Activated naive CD4-positive, alpha-beta T cell (primary cell): ENCODE data around the gene METTL15.
"Not testable (repeated sequence)": the region's sequence is repeated elsewhere in the genome, so short reads cannot be mapped to it uniquely, and the experiment has no call there.

Source experiments
- DNase-seq, 4 experiments: peaks; one replicate each; lab custom pipeline; 2025; lab: John Stamatoyannopoulos, UW

The METTL15 gene

GRCh38 chr11:28298209-28298608 lies 190.0 kb downstream of the METTL15 start:
- no peak for DNase-seq

GRCh38 chr11:28303477-28304191 lies 195.4 kb downstream of the METTL15 start:
- no peak for DNase-seq

GRCh38 chr11:28315440-28315839 lies 207.3 kb downstream of the METTL15 start:
- no peak for DNase-seq

- DNase-seq = no peak
These were observed 210.7 kb downstream of the METTL15 start for GRCh38 chr11:28318871-28319270.

DNA sequence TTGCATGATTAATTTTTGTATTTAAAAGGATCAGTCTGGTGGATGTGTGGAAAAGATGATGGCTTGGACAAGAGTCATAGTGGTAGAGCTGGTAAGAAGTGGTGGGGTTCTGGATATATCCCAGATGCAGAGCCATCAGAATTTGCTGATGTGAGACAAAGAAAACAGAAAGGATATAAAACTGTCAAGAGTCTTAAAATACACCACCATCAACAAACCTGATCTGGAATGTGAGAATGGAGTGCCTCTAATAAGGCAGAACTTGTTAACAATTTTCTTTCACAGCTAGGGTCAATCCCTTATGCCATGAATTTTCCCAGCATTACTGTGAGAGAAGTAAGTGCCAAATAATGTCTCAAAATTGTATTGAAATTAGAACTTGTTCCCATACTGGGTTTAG lies 215.4 kb downstream of the METTL15 start:
- no peak for DNase-seq

DNA sequence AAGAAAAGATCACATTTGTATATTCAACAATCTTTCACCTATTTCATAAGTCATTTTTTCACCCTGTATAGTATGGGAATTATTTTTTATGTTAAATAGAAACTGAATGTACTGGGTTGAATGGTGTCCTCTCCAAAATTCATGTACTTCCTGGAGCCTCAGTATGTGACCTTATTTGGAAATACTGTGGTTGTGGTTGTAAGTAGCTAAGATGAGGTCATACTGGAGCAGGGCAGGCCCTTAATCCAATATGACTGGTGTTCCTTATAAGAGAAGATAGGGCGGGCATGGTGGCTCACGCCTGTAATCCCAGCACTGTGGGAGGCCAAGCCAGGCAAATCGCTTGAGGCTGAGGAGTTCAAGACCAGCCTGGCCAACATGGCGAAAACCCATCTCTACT lies 224.2 kb downstream of the METTL15 start:
- not testable (repeated sequence) for DNase-seq

GRCh38 chr11:28337701-28338100 lies 229.5 kb downstream of the METTL15 start:
- no peak for DNase-seq

DNA sequence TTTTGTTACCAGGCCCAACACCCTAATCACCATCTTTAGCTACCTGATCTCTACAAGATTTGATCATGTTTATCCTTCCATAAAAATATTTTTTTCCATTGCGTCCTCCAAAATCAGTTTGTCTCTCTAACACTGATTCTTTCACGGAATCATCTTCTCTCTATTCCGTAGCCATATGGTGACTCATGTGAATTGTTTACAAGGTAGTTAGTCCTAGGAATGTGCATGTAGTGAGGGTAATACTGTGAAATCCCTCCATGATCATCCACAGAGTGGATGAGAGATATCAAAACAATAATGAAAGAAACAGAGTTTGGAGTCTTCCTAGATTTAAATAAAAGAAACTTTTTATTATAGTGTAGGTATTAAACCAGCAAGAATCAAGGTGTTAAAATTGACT lies 230.2 kb downstream of the METTL15 start:
- DNase-seq = no peak

DNA sequence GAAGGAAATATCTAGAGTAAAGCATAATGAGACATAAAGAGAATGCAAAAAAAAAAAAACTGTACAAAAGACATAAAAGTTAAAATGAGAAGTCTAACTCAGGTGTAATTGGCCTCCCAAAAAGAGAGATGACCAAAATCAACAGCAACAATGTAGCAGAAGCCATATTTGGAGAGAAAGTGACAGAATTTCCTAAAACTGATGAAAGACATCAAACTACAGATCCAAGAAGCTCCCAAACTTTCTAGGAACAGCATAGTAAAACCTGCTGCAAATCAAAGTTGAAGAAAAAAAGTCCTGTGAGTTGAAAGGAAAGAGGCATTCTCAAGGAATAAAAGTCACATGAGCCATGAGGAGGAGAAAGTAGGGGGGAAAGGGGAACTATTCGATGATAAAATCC lies 231.3 kb downstream of the METTL15 start:
- DNase-seq = no peak

GRCh38 chr11:28342716-28343115 lies 234.5 kb downstream of the METTL15 start:
- no peak for DNase-seq

- DNase-seq = no peak
These were observed 235.4 kb downstream of the METTL15 start for GRCh38 chr11:28343304-28344233.

- DNase-seq = no peak
These were observed 238.0 kb downstream of the METTL15 start for GRCh38 chr11:28346209-28346608.

GRCh38 chr11:28346721-28347120 lies 238.5 kb downstream of the METTL15 start:
- DNase-seq = no peak

DNA sequence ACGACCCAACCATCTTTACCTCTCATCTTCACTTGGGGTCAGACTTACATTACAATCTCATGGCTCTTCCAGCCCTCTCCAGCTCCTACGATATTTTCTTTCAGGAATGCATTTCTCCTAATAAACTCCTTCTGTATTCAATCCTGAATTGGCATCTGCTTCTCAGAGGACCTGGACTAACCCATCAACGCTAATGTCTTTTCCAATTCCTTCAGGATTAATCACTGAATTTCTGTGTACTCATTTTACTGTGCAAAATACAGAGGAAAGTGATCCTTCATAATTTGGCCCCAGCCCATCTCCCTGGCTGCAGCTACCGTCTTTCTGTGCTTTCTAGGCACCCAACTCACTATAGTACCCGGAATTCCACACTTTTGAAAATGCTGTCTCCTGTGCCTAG lies 239.2 kb downstream of the METTL15 start:
- DNase-seq = no peak

DNA sequence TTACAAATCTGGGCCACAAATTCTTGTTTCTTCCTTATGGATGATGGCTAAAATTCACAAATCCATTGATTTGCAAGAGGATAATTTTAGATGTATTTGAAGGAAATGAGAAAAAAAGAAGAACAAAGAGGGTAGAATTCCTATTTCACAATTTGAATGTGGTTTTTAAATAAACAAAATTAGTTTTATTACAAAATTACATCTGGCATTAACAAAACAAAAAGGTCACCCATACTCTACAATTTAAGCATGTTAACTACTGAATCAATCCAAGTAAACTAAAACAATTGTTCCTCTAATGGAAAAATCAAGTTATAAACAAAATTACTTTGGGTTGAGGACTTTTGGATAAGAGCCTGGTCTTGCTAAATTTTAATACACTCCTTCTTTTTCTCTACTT lies 242.0 kb downstream of the METTL15 start:
- DNase-seq = no peak

DNA sequence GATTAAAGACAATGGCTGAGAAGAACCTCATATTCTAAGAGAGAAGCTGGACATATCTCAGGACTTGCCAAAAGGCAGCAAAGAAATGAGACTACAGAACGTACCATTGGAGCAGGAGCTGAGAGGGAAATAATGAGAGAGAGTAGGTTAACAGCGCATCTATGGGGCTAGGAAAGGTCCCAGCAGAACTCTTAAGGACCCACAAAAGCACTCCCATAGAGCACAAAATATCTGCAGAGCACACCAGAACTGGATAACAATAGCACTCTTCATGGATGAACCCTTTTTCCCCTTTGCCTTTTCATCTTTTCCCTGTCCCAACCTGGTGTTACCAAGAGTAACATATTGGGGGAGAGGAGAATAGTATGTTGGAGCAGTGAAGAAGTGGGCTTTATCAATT lies 245.8 kb downstream of the METTL15 start:
- no peak for DNase-seq

DNA sequence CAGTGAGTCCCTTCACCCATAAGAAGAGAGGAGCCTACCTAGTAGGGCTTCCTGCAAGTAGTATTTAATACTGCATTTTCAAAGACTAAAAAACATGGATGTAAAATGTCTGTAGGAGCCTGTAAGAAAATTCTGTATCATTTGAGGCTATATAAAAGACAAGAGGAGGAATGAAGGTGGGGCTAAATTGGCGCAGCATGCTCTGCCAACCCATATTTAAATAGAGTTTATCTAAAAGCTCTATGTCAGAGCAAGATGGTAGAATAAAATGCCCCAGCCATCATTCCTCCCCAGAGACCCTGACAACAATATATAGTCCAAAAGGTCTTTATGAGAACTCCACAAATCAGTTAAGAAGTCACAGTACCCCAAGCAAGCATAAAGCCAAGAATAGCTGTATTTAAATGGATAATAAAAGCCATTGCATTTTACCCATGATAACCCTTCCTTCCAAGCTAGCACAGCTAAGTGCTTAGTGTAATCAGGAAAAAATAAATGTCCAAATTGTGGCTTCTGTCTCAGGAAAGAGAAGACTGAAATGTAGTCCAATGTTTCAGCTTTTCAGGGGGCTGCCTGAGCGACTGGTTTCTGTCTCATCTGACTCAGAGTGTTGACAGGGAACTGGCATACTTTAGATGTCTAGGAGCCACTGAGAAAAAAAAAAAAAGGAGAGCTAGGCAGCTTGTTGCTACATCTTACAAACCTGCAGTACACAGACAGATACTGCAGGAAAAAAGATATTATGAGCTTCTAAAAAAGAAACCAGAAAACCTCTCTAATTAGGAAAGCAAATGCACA lies 258.6 kb downstream of the METTL15 start:
- no peak for DNase-seq

DNA sequence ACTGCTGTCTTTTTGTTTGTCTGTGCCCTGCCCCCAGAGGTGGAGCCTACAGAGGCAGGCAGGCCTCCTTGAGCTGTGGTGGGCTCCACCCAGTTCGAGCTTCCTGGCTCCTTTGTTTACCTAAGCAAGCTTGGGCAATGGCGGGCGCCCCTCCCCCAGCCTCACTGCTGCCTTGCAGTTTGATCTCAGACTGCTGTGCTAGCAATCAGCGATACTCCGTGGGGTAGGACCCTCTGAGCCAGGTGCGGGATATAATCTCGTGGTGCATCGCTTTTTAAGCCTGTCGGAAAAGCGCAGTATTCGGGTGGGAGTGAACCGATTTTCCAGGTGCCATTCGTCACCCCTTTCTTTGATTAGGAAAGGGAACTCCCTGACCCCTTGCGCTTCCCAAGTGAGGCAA lies 269.9 kb downstream of the METTL15 start:
- DNase-seq = not testable (repeated sequence)
